Astrocyte (in vitro differentiated cells and primary cell): ENCODE data around the gene FBXW9. TPM values are rescaled to one million over a fixed set of nuclear protein-coding genes. Genes with fewer than 3 reads are reported as not detected.

Experiments used
- DNase-seq: peaks from one replicate; pipeline ENCODE4 v3.0.0-alpha.2; 2010; ENCODE audit warnings: low read depth
- FAIRE-seq: peaks from 2 replicates; lab custom pipeline; 2011; peaks lifted over from hg19 to GRCh38; lab: Jason Lieb, UNC
- H2AFZ ChIP-seq: 2 replicates; pipeline ENCODE4 v1.6.0; 2012; ENCODE audit warnings: low read depth, low read length, inconsistent platforms
- H3K27ac ChIP-seq: 2 replicates; pipeline ENCODE4 v1.5.1; 2011; ENCODE audit warnings: low read depth, low read length, inconsistent platforms
- H3K27me3 ChIP-seq: 2 replicates; pipeline ENCODE4 v1.6.0; 2011; ENCODE audit warnings: low read length, inconsistent platforms; ENCODE audit not compliant: insufficient read depth
- H3K36me3 ChIP-seq: 2 replicates; pipeline ENCODE4 v1.5.1; 2011; ENCODE audit warnings: low read length, inconsistent platforms; ENCODE audit not compliant: insufficient read depth
- H3K4me1 ChIP-seq: 2 replicates; pipeline ENCODE4 v1.5.1; 2011; ENCODE audit warnings: low read length, inconsistent platforms; ENCODE audit not compliant: insufficient read depth
- H3K4me2 ChIP-seq: 2 replicates; pipeline ENCODE4 v1.6.0; 2012; ENCODE audit warnings: low read length, inconsistent platforms
- H3K4me3 ChIP-seq: 2 replicates; pipeline ENCODE4 v1.5.1; 2011; ENCODE audit warnings: low read depth, mild to moderate bottlenecking, low read length, inconsistent platforms; ENCODE audit not compliant: insufficient read depth
- H3K79me2 ChIP-seq: 2 replicates; pipeline ENCODE4 v1.6.0; 2012; ENCODE audit warnings: mild to moderate bottlenecking, low read length, inconsistent platforms; ENCODE audit not compliant: insufficient read depth
- H3K9ac ChIP-seq: 2 replicates; pipeline ENCODE4 v1.6.0; 2012; ENCODE audit warnings: mild to moderate bottlenecking, low read length, inconsistent platforms
- H3K9me3 ChIP-seq: 2 replicates; pipeline ENCODE4 v1.5.1; 2012; ENCODE audit warnings: low read depth, mild to moderate bottlenecking, low read length, inconsistent platforms; ENCODE audit not compliant: insufficient read depth
- H4K20me1 ChIP-seq: 2 replicates; pipeline ENCODE4 v1.6.0; 2012; ENCODE audit warnings: low read length, inconsistent platforms; ENCODE audit not compliant: insufficient read depth
- H3K27ac Mint-ChIP-seq: one replicate; pipeline ENCODE4 v1.8.0; 2021; ENCODE audit warnings: mild to moderate bottlenecking, mixed read lengths; ENCODE audit not compliant: unreplicated experiment
- H3K27me3 Mint-ChIP-seq: one replicate; pipeline ENCODE4 v1.8.0; 2021; ENCODE audit warnings: low read depth, mixed read lengths; ENCODE audit not compliant: unreplicated experiment
- H3K36me3 Mint-ChIP-seq: one replicate; pipeline ENCODE4 v1.8.0; 2021; ENCODE audit warnings: low read depth, mixed read lengths; ENCODE audit not compliant: unreplicated experiment
- H3K4me1 Mint-ChIP-seq: one replicate; pipeline ENCODE4 v1.8.0; 2021; ENCODE audit warnings: low read depth, mixed read lengths; ENCODE audit not compliant: unreplicated experiment
- H3K4me3 Mint-ChIP-seq: one replicate; pipeline ENCODE4 v1.8.0; 2021; ENCODE audit warnings: mild to moderate bottlenecking, moderate library complexity, mixed read lengths; ENCODE audit not compliant: unreplicated experiment
- H3K9me3 Mint-ChIP-seq: one replicate; pipeline ENCODE4 v1.8.0; 2021; ENCODE audit warnings: mild to moderate bottlenecking, mixed read lengths; ENCODE audit not compliant: unreplicated experiment
- EZH2 ChIP-seq: IDR thresholded peaks from 2 replicates; pipeline ENCODE4 v1.6.1; 2012; ENCODE audit warnings: mild to moderate bottlenecking, low read length, inconsistent platforms; ENCODE audit not compliant: insufficient read depth
- total RNA-seq: library from RNA; stranded (reverse); gene quantifications from 2 replicates; pipeline ENCODE4 v1.2.1, GENCODE V29; 2021
- TF ChIP-seq, protein P1 (sequence below): IDR thresholded peaks from 2 replicates; pipeline ENCODE4 v1.5.1; 2011; ENCODE audit warnings: low read depth, mild to moderate bottlenecking, inconsistent platforms, low read length, moderate library complexity; ENCODE audit not compliant: insufficient read depth

FBXW9 gene
- total RNA-seq, 1 donor from 2014 or later: 9.9 TPM

- Histone ChIP-seq H3K4me2 (peak overlapping the region; percentile 95), H3K27ac (peak overlapping the region; percentile 86), H3K4me1 (peaks cover 17% of the 10 kb centered on the region), H3K36me3 (peaks cover 9% of the 10 kb centered on the region), H3K79me2 (peaks cover 64% of the 10 kb centered on the region), H2AFZ (peak overlapping the region; percentile 87), H3K27me3 (no peaks in the 10 kb centered on the region), H3K4me3 (peak overlapping the region; percentile 92), H4K20me1 (peaks cover 33% of the 10 kb centered on the region), H3K9ac (peak overlapping the region; percentile 89), H3K9me3 (no peaks in the 10 kb centered on the region)
- peaks cover 15% of the 10 kb centered on the region for H3K4me1 Mint-ChIP-seq
- DNase-seq (peak; percentile 99), FAIRE-seq (peak; percentile 75)
- H3K27me3 Mint-ChIP-seq: no peaks in the 10 kb centered on the region
- H3K36me3 Mint-ChIP-seq: peaks cover 9% of the 10 kb centered on the region
- peak overlapping the region; percentile 97 for H3K27ac Mint-ChIP-seq
- H3K9me3 Mint-ChIP-seq: no peaks in the 10 kb centered on the region
- TF ChIP-seq, protein P1, sequence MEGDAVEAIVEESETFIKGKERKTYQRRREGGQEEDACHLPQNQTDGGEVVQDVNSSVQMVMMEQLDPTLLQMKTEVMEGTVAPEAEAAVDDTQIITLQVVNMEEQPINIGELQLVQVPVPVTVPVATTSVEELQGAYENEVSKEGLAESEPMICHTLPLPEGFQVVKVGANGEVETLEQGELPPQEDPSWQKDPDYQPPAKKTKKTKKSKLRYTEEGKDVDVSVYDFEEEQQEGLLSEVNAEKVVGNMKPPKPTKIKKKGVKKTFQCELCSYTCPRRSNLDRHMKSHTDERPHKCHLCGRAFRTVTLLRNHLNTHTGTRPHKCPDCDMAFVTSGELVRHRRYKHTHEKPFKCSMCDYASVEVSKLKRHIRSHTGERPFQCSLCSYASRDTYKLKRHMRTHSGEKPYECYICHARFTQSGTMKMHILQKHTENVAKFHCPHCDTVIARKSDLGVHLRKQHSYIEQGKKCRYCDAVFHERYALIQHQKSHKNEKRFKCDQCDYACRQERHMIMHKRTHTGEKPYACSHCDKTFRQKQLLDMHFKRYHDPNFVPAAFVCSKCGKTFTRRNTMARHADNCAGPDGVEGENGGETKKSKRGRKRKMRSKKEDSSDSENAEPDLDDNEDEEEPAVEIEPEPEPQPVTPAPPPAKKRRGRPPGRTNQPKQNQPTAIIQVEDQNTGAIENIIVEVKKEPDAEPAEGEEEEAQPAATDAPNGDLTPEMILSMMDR: no peak
- TF ChIP-seq EZH2: no peak
- peak overlapping the region; percentile 99 for H3K4me3 Mint-ChIP-seq
Measured at GRCh38 chr19:12722566-12723380, 26.3 kb upstream of the FBXW9 start.

GRCh38 chr19:12721656-12722565 lies 25.5 kb upstream of the FBXW9 start:
- H3K27ac ChIP-seq: peak overlapping the region; percentile 86
- FAIRE-seq (no peak), DNase-seq (peak; percentile 74)
- Mint-ChIP-seq H3K9me3 (no peaks in the 10 kb centered on the region), H3K36me3 (peaks cover 9% of the 10 kb centered on the region), H3K27me3 (no peaks in the 10 kb centered on the region), H3K27ac (peak overlapping the region; percentile 98), H3K4me1 (peaks cover 15% of the 10 kb centered on the region), H3K4me3 (peak overlapping the region; percentile 99)
- H3K79me2 ChIP-seq: peaks cover 71% of the 10 kb centered on the region
- H2AFZ ChIP-seq: no peak overlapping the region
- H3K4me1 ChIP-seq: peaks cover 17% of the 10 kb centered on the region
- peaks cover 10% of the 10 kb centered on the region for H3K36me3 ChIP-seq
- H3K4me3 ChIP-seq: peak overlapping the region; percentile 92
- TF ChIP-seq, protein P1: no peak
- TF ChIP-seq EZH2: no peak
- peak overlapping the region; percentile 95 for H3K4me2 ChIP-seq
- peaks cover 42% of the 10 kb centered on the region for H4K20me1 ChIP-seq
- no peaks in the 10 kb centered on the region for H3K9me3 ChIP-seq
- no peaks in the 10 kb centered on the region for H3K27me3 ChIP-seq
- H3K9ac ChIP-seq: peak overlapping the region; percentile 89
